ENCODE data around the gene CYFIP1. TPM values are rescaled to one million over a fixed set of nuclear protein-coding genes. Genes with fewer than 3 reads are reported as not detected.

CYFIP1 gene
- total RNA-seq, 3 donors from 2014 or later (not counting 1 experiment from before 2014, with no cell fraction given) = 6.4 to 9.2 (median 8.8) TPM

- Mint-ChIP-seq H3K4me1 (peaks cover 0 to 7% of the 10 kb centered on the region in 2 donors), H3K9me3 (no peaks in the 10 kb centered on the region), H3K4me3 (no peak overlapping the region), H3K27ac (no peak overlapping the region), H3K27me3 (ENCODE audit: low read depth in 2 of 2) (no peaks in the 10 kb centered on the region), H3K36me3 (no peaks in the 10 kb centered on the region)
- TF ChIP-seq CTCF (IDR thresholded peaks at IDR 0.05) = no peak
- Histone ChIP-seq H3K9me3 (ENCODE audit: control insufficient read depth, insufficient read depth, low read length) (no peaks in the 10 kb centered on the region), H3K27ac (ENCODE audit: low read length) (no peak overlapping the region), H3K4me1 (ENCODE audit: control insufficient read depth, insufficient read depth, low read length) (no peaks in the 10 kb centered on the region), H3K36me3 (ENCODE audit: control insufficient read depth, insufficient read depth, low read length) (no peaks in the 10 kb centered on the region), H3K27me3 (ENCODE audit: control insufficient read depth, insufficient read depth, low read length) (no peaks in the 10 kb centered on the region), H3K4me3 (ENCODE audit: low read length) (no peak overlapping the region)
- ATAC-seq (no peak), DNase-seq (no peak)
- 86% methylated on average over 33 of the region's 33 CpGs for WGBS (ENCODE audit: insufficient coverage)
- intact Hi-C loops (cut with micrococcal nuclease) = no loop called here
These were observed 20.7 kb downstream of the CYFIP1 start for GRCh38 chr15:22959321-22960101.

DNA sequence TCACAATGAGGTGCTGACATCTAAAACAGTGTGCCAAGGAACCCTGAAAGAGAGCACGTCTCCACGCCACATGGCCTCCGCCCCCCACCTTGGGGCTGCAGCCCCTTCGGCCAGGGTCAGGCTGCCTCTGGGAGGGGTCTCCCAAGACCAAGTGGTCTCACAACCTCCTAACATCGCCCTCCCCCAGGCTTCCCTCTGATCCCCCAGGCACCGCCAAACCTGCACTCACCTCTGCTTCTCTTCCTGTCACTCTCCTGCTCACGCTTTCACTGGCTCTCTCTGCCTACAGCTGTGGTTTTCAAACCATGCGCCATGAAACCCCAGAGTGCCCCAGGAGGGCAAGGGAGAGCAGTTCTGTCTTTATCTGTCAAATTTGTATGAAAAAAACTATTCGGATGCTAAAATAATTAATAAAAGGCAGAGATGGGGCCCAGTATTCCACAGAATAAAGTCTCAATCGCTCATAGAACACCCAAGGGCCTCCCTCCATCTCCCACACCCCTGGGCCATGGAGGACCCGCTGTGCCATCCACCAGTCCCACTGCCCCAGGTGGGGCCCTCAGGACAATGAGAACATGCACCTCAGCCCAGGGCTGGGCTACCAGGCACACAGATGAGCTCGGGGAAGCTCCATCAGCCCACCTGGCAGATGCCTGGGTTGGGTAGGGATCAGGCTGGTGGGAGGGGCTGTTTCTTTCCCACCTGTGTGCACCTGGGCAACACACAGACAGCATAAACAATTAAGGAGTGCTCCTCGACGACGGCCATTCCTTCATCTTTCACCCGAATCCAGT, 21.5 kb downstream of the CYFIP1 start:
- H3K4me1 Mint-ChIP-seq = peaks cover 0 to 4% of the 10 kb centered on the region in 2 donors
- H3K36me3 Mint-ChIP-seq = no peaks in the 10 kb centered on the region
- Histone ChIP-seq H3K27me3 (ENCODE audit: control insufficient read depth, insufficient read depth, low read length) (no peaks in the 10 kb centered on the region), H3K4me1 (ENCODE audit: control insufficient read depth, insufficient read depth, low read length) (no peaks in the 10 kb centered on the region), H3K4me3 (ENCODE audit: low read length) (no peak overlapping the region), H3K36me3 (ENCODE audit: control insufficient read depth, insufficient read depth, low read length) (no peaks in the 10 kb centered on the region), H3K27ac (ENCODE audit: low read length) (no peak overlapping the region), H3K9me3 (ENCODE audit: control insufficient read depth, insufficient read depth, low read length) (no peaks in the 10 kb centered on the region)
- H3K4me3 Mint-ChIP-seq = no peak overlapping the region
- WGBS (ENCODE audit: insufficient coverage) = 61% methylated on average over 16 of the region's 16 CpGs
- no peaks in the 10 kb centered on the region for H3K27me3 Mint-ChIP-seq (ENCODE audit: low read depth in 2 of 2)
- no peaks in the 10 kb centered on the region for H3K9me3 Mint-ChIP-seq
- ATAC-seq (no peak), DNase-seq (no peak)
- intact Hi-C loops (cut with micrococcal nuclease) = no loop called here
- no peak overlapping the region for H3K27ac Mint-ChIP-seq
- no peak for TF ChIP-seq CTCF (IDR thresholded peaks at IDR 0.05)

DNA sequence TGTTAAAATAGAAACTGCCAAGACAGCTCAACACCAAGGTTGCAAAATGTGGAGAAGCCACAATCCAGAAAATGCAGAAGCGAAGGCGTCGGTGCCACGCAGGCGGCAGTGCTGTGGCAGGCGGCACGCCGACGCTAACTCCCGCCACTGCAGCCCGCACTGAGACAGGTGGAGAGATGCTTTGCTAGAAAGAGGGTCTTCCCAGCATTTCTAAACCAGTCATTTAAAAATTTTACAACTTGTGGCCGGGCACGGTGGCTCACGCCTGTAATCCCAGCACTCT, 23.2 kb downstream of the CYFIP1 start:
- WGBS (ENCODE audit: insufficient coverage) = 71% methylated on average over 14 of the region's 14 CpGs
- Mint-ChIP-seq H3K27me3 (ENCODE audit: low read depth in 2 of 2) (no peaks in the 10 kb centered on the region), H3K27ac (no peak overlapping the region), H3K4me1 (peaks cover 0 to 4% of the 10 kb centered on the region in 2 donors), H3K9me3 (no peaks in the 10 kb centered on the region), H3K36me3 (no peaks in the 10 kb centered on the region), H3K4me3 (no peak overlapping the region)
- Histone ChIP-seq H3K4me3 (ENCODE audit: low read length) (no peak overlapping the region), H3K36me3 (ENCODE audit: control insufficient read depth, insufficient read depth, low read length) (no peaks in the 10 kb centered on the region), H3K27ac (ENCODE audit: low read length) (no peak overlapping the region), H3K4me1 (ENCODE audit: control insufficient read depth, insufficient read depth, low read length) (no peaks in the 10 kb centered on the region), H3K9me3 (ENCODE audit: control insufficient read depth, insufficient read depth, low read length) (no peaks in the 10 kb centered on the region), H3K27me3 (ENCODE audit: control insufficient read depth, insufficient read depth, low read length) (no peaks in the 10 kb centered on the region)
- intact Hi-C loops (cut with micrococcal nuclease) = no loop called here
- DNase-seq = no peak
- TF ChIP-seq CTCF (IDR thresholded peaks at IDR 0.05) = no peak
- ATAC-seq = no peak

Data from natural killer cell (primary cell).